ENCODE data around the gene TNRC6A. TPM values are rescaled to one million over a fixed set of nuclear protein-coding genes. Genes with fewer than 3 reads are reported as not detected.
A peak's percentile ranks its signal among the peaks of the same experiment; 100 is the strongest.

Gene TNRC6A
- total and polyA plus RNA-seq, 2 of the 13 experiments (the other 11 are each of a cell fraction or from before 2014, with no cell fraction given) = 30.9 to 43.6 TPM

GRCh38 chr16:24731722-24732419 lies 2.4 kb downstream of the TNRC6A start (continued):
- TF ChIP-seq SRSF9 (IDR thresholded peaks at IDR 0.05; ENCODE audit: borderline replicate concordance, insufficient read depth, low read depth, low read length, poor library complexity, severe bottlenecking) (no peak), CEBPG (CRISPR knock-in tag; IDR thresholded peaks at IDR 0.05) (peak; percentile 44; the same call in 1 of the 2 replicates), SP1 (IDR thresholded peaks at IDR 0.05) (no peak), SP1 (CRISPR knock-in tag; IDR thresholded peaks at IDR 0.05) (no peak), ZNF496 (CRISPR knock-in tag; IDR thresholded peaks at IDR 0.05; ENCODE audit: insufficient replicate concordance) (no peak), POLR2A (IDR thresholded peaks at IDR 0.05; ENCODE audit: insufficient read depth in 1 of 2, low read depth in 2 of 2, low read length in 2 of 2) (peak; percentile 42 to 66; a peak in 3 of 4 replicates), FLYWCH1 (CRISPR knock-in tag; IDR thresholded peaks at IDR 0.05) (no peak), SIN3B (IDR thresholded peaks at IDR 0.05; ENCODE audit: low read length) (no peak), ZNF879 (CRISPR knock-in tag; IDR thresholded peaks at IDR 0.05) (no peak), ZSCAN20 (CRISPR knock-in tag; IDR thresholded peaks at IDR 0.05; ENCODE audit: borderline replicate concordance) (no peak), PLSCR1 (CRISPR knock-in tag; IDR thresholded peaks at IDR 0.05; ENCODE audit: borderline replicate concordance) (no peak), POLR2AphosphoS2 (IDR thresholded peaks at IDR 0.05; ENCODE audit: low read depth, low read length) (peak; percentile 77; the same call in 1 of the 2 replicates), PHF21A (CRISPR knock-in tag; IDR thresholded peaks at IDR 0.05) (peak; percentile 65; the same call in 1 of the 2 replicates), ZNF557 (CRISPR knock-in tag; IDR thresholded peaks at IDR 0.05) (no peak), MTERF4 (CRISPR knock-in tag; IDR thresholded peaks at IDR 0.05) (no peak), GZF1 (CRISPR knock-in tag; IDR thresholded peaks at IDR 0.05) (no peak), PRMT3 (CRISPR knock-in tag; IDR thresholded peaks at IDR 0.05; ENCODE audit: borderline replicate concordance, low read depth) (no peak), ZBTB2 (CRISPR knock-in tag; IDR thresholded peaks at IDR 0.05; ENCODE audit: low read depth) (no peak), TBX3 (IDR thresholded peaks at IDR 0.05; ENCODE audit: borderline replicate concordance) (no peak), JDP2 (CRISPR knock-in tag; IDR thresholded peaks at IDR 0.05; ENCODE audit: borderline replicate concordance) (no peak), FOXC1 (CRISPR knock-in tag; IDR thresholded peaks at IDR 0.05; ENCODE audit: borderline replicate concordance) (no peak), TARDBP (CRISPR knock-in tag; IDR thresholded peaks at IDR 0.05) (peak; percentile 77), HOXA7 (CRISPR knock-in tag; IDR thresholded peaks at IDR 0.05) (no peak), ZSCAN22 (CRISPR knock-in tag; IDR thresholded peaks at IDR 0.05) (no peak), RBFOX2 (IDR thresholded peaks at IDR 0.05; ENCODE audit: low read depth, low read length) (peak; percentile 38; the same call in 1 of the 2 replicates), ZNF576 (CRISPR knock-in tag; IDR thresholded peaks at IDR 0.05) (no peak), ZNF691 (CRISPR knock-in tag; IDR thresholded peaks at IDR 0.05; ENCODE audit: borderline replicate concordance, low read depth) (no peak)
